ENCODE measurements around the gene STK24.

DNA sequence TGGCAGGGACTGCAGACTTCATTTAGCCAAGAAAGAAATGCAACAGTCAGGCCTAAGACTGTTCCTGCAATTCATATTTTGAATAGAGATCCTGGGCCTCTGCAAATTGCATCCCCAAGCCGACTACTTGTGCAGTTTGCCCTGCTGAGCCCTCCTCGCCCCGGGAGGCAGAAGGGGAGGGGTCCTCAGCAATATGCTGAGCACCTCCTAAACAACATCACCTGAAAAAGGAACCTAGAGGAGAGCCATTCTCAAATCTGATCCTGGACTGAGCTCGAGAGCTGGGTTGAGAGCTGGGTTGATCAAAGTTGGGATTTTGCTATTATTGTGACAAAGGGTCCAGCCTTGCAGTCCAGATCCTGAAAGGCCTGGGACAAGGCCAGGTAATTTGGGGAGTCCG lies 129.8 kb downstream of the STK24 start:
- TF ChIP-seq, protein P1, sequence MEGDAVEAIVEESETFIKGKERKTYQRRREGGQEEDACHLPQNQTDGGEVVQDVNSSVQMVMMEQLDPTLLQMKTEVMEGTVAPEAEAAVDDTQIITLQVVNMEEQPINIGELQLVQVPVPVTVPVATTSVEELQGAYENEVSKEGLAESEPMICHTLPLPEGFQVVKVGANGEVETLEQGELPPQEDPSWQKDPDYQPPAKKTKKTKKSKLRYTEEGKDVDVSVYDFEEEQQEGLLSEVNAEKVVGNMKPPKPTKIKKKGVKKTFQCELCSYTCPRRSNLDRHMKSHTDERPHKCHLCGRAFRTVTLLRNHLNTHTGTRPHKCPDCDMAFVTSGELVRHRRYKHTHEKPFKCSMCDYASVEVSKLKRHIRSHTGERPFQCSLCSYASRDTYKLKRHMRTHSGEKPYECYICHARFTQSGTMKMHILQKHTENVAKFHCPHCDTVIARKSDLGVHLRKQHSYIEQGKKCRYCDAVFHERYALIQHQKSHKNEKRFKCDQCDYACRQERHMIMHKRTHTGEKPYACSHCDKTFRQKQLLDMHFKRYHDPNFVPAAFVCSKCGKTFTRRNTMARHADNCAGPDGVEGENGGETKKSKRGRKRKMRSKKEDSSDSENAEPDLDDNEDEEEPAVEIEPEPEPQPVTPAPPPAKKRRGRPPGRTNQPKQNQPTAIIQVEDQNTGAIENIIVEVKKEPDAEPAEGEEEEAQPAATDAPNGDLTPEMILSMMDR (IDR thresholded peaks at IDR 0.05; ENCODE audit: insufficient read depth, low read length, poor library complexity, severe bottlenecking) = no peak
- no peak for TF ChIP-seq EZH2phosphoT487 (conservative IDR thresholded peaks at IDR 0.05; ENCODE audit: low read length)

Measured in SU-DHL-6 (cell line).